Choroid plexus epithelial cell (primary cell): ENCODE data around the gene IRAK1.

Source experiments
- DNase-seq: peaks from one replicate; pipeline ENCODE4 v3.0.0-alpha.2; 2010; ENCODE audit warnings: low read depth
- H3K4me3 ChIP-seq: 2 replicates; pipeline ENCODE4 v1.5.1; 2011; ENCODE audit warnings: low read depth, mild to moderate bottlenecking, control low read depth, low read length, moderate library complexity
- TF ChIP-seq, protein P1 (sequence below): conservative IDR thresholded peaks from 2 replicates; pipeline ENCODE4 v1.5.1; 2011; ENCODE audit warnings: low read depth, mild to moderate bottlenecking, control low read depth, inconsistent platforms, low read length, moderate library complexity

The IRAK1 gene

GRCh38 chrX:153961292-153961691 lies 58.4 kb downstream of the IRAK1 start:
- H3K4me3 ChIP-seq, result no peak overlapping the region
- TF ChIP-seq, protein P1, sequence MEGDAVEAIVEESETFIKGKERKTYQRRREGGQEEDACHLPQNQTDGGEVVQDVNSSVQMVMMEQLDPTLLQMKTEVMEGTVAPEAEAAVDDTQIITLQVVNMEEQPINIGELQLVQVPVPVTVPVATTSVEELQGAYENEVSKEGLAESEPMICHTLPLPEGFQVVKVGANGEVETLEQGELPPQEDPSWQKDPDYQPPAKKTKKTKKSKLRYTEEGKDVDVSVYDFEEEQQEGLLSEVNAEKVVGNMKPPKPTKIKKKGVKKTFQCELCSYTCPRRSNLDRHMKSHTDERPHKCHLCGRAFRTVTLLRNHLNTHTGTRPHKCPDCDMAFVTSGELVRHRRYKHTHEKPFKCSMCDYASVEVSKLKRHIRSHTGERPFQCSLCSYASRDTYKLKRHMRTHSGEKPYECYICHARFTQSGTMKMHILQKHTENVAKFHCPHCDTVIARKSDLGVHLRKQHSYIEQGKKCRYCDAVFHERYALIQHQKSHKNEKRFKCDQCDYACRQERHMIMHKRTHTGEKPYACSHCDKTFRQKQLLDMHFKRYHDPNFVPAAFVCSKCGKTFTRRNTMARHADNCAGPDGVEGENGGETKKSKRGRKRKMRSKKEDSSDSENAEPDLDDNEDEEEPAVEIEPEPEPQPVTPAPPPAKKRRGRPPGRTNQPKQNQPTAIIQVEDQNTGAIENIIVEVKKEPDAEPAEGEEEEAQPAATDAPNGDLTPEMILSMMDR, result no peak
- no peak for DNase-seq

GRCh38 chrX:153960786-153961185 lies 58.9 kb downstream of the IRAK1 start:
- TF ChIP-seq, protein P1, result no peak
- DNase-seq, result no peak

More at GRCh38 chrX:153960786-153961185, 58.9 kb downstream of the IRAK1 start:
- no peak overlapping the region for H3K4me3 ChIP-seq
